Caco-2 (cell line): ENCODE data around the gene DENND4B. TPM values are rescaled to one million over a fixed set of nuclear protein-coding genes. Genes with fewer than 3 reads are reported as not detected.

Experiments
- BruUV-seq: library from RNA; stranded (reverse); fragments of 400-500 nt; replicated peaks from 2 replicates; lab custom pipeline; 2021; lab: Mats Ljungman, UMichigan
- CTCF ChIA-PET: fragments of 300-600 bp; sonication (Branson Sonifier 250); formaldehyde crosslinking; loops from one replicate; lab custom pipeline; 2022; ENCODE audit warnings: antibody characterized with exemption; lab: Charles Lee
- POLR2A ChIA-PET: fragments of 300-600 bp; sonication (Branson Sonifier 250); formaldehyde crosslinking; loops from one replicate; lab custom pipeline; 2022; ENCODE audit warnings: antibody characterized with exemption; lab: Charles Lee
- DNase-seq, 2 experiments: peaks; one replicate each; pipeline versions ENCODE4 v3.0.0 to v3.0.0-alpha.2; 2020 to 2022
- H3K27me3 ChIP-seq: replicated peaks from 2 replicates; pipeline ENCODE4 v1.6.0; 2011; ENCODE audit warnings: low read length; ENCODE audit not compliant: control insufficient read depth, insufficient read depth
- H3K36me3 ChIP-seq: 2 replicates; pipeline ENCODE4 v1.5.1; 2011; ENCODE audit warnings: low read length; ENCODE audit not compliant: control insufficient read depth, insufficient read depth
- H3K4me1 ChIP-seq: fragments of 250-450 bp; sonication (Bioruptor Pico); 2 replicates; pipeline ENCODE4 v1.5.1; 2020; ENCODE audit warnings: mild to moderate bottlenecking
- H3K4me3 ChIP-seq: 2 replicates; pipeline ENCODE4 v1.5.1; 2011; ENCODE audit warnings: low read depth, mild to moderate bottlenecking, control low read depth, low read length
- H3K9me3 ChIP-seq: fragments of 250-450 bp; sonication (Bioruptor Pico); 2 replicates; pipeline ENCODE4 v1.5.1; 2020; ENCODE audit warnings: mild to moderate bottlenecking, moderate library complexity
- H3K27ac Mint-ChIP-seq: one replicate; pipeline ENCODE4 v1.8.0; 2022; ENCODE audit warnings: mixed read lengths; ENCODE audit not compliant: unreplicated experiment
- H3K27me3 Mint-ChIP-seq: one replicate; pipeline ENCODE4 v1.8.0; 2022; ENCODE audit warnings: mixed read lengths; ENCODE audit not compliant: insufficient read depth, unreplicated experiment
- H3K36me3 Mint-ChIP-seq: one replicate; pipeline ENCODE4 v1.8.0; 2022; ENCODE audit warnings: mild to moderate bottlenecking, mixed read lengths; ENCODE audit not compliant: insufficient read depth, unreplicated experiment
- H3K4me1 Mint-ChIP-seq: one replicate; pipeline ENCODE4 v1.8.0; 2022; ENCODE audit warnings: low read depth, mixed read lengths; ENCODE audit not compliant: unreplicated experiment
- H3K4me3 Mint-ChIP-seq: one replicate; pipeline ENCODE4 v1.8.0; 2022; ENCODE audit warnings: mild to moderate bottlenecking, moderate library complexity, mixed read lengths; ENCODE audit not compliant: unreplicated experiment
- H3K9me3 Mint-ChIP-seq: one replicate; pipeline ENCODE4 v1.8.0; 2022; ENCODE audit warnings: mixed read lengths; ENCODE audit not compliant: unreplicated experiment
- intact Hi-C: fragments of 100-400 bp; cut with micrococcal nuclease; formaldehyde crosslinking; loops from one replicate; pipeline ENCODE4 v1.10.0; 2022; ENCODE audit not compliant: unreplicated experiment
- total RNA-seq: library from RNA; stranded (reverse); gene quantifications from 2 replicates; pipeline ENCODE4 v1.2.3, GENCODE V29; 2022
- TF ChIP-seq, protein P1 (sequence below), 2 experiments: fragments of 200-600 bp in 1 of 2; IDR thresholded peaks; 1 replicate in 1 of 2; 2 replicates in 1 of 2; pipeline versions ENCODE4 v1.5.1 to v1.8.0; 2011 to 2022; ENCODE audit warnings: antibody characterized with exemption in 1 of 2, control low read depth in 1 of 2, inconsistent platforms in 1 of 2, low read depth in 1 of 2, low read length in 1 of 2, mild to moderate bottlenecking in 1 of 2, moderate library complexity in 1 of 2; ENCODE audit not compliant: insufficient read depth in 1 of 2, severe bottlenecking in 1 of 2, unreplicated experiment in 1 of 2

DENND4B gene
- total RNA-seq, 1 experiment from 2014 or later = 79.0 TPM

DNA sequence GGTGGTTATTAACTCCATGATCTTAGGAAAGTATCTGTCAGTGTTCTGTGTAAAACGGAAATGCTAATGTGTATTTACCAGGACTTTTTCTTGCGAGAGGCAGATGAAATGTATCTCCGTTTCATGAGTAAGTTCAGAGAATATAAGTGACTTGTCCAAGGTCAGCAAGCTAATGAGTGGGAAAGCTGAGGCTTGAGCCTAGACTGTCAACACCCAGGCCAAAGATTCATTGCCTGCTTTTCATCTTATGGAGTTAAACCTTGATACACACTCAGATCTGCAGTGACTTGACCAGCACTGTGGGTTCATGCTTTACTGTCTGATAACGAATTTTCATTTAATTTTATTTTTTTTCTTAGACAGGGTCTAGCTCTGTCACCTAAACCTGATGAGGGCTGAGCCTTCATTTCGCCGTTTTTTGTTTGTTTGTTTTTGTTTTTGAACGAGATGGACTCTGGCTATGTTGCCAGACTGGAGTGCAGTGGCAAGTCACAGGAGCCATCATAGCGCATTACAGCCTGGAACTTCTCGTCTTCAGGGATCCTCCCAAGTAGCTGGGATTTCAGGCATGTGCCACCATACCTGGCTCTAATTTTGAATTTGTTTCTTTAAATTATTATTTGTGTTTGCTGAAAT lies 31.9 kb upstream of the DENND4B start:
- peaks cover 40% of the 10 kb centered on the region for H3K36me3 Mint-ChIP-seq
- Histone ChIP-seq H3K4me3 (peak overlapping the region; percentile 84), H3K9me3 (no peaks in the 10 kb centered on the region), H3K4me1 (peaks cover 8% of the 10 kb centered on the region), H3K36me3 (no peaks in the 10 kb centered on the region; the same call in 1 of the 2 replicates), H3K27me3 (no peaks in the 10 kb centered on the region)
- peaks cover 6% of the 10 kb centered on the region for H3K4me1 Mint-ChIP-seq
- BruUV-seq = no TSS peak
- intact Hi-C loops = no loop called here
- no peak for DNase-seq
- peak overlapping the region; percentile 92 for H3K27ac Mint-ChIP-seq
- peak overlapping the region; percentile 95 for H3K4me3 Mint-ChIP-seq
- TF ChIP-seq, protein P1, sequence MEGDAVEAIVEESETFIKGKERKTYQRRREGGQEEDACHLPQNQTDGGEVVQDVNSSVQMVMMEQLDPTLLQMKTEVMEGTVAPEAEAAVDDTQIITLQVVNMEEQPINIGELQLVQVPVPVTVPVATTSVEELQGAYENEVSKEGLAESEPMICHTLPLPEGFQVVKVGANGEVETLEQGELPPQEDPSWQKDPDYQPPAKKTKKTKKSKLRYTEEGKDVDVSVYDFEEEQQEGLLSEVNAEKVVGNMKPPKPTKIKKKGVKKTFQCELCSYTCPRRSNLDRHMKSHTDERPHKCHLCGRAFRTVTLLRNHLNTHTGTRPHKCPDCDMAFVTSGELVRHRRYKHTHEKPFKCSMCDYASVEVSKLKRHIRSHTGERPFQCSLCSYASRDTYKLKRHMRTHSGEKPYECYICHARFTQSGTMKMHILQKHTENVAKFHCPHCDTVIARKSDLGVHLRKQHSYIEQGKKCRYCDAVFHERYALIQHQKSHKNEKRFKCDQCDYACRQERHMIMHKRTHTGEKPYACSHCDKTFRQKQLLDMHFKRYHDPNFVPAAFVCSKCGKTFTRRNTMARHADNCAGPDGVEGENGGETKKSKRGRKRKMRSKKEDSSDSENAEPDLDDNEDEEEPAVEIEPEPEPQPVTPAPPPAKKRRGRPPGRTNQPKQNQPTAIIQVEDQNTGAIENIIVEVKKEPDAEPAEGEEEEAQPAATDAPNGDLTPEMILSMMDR (IDR thresholded peaks at IDR 0.05; ENCODE audit: insufficient read depth in 1 of 2, low read depth in 1 of 2, low read length in 1 of 2, severe bottlenecking in 1 of 2, unreplicated experiment in 1 of 2) = no peak
- H3K9me3 Mint-ChIP-seq = no peaks in the 10 kb centered on the region
- ChIA-PET CTCF (interaction anchor here (0.8 to 2.5 kb wide), 6 partner anchors 9 to 402 kb away, joined by 3 to 13 read pairs (median 4); partner anchors contain the start of genes CREB3L4, GATAD2B and RPS27), POLR2A (interaction anchor here (0.6 to 4.0 kb wide), 7 partner anchors 8 to 345 kb away, joined by 3 to 105 read pairs (median 7); partner anchors contain the start of genes CHTOP, CREB3L4, CRTC2 and RAB13)
- H3K27me3 Mint-ChIP-seq = no peaks in the 10 kb centered on the region

DNA sequence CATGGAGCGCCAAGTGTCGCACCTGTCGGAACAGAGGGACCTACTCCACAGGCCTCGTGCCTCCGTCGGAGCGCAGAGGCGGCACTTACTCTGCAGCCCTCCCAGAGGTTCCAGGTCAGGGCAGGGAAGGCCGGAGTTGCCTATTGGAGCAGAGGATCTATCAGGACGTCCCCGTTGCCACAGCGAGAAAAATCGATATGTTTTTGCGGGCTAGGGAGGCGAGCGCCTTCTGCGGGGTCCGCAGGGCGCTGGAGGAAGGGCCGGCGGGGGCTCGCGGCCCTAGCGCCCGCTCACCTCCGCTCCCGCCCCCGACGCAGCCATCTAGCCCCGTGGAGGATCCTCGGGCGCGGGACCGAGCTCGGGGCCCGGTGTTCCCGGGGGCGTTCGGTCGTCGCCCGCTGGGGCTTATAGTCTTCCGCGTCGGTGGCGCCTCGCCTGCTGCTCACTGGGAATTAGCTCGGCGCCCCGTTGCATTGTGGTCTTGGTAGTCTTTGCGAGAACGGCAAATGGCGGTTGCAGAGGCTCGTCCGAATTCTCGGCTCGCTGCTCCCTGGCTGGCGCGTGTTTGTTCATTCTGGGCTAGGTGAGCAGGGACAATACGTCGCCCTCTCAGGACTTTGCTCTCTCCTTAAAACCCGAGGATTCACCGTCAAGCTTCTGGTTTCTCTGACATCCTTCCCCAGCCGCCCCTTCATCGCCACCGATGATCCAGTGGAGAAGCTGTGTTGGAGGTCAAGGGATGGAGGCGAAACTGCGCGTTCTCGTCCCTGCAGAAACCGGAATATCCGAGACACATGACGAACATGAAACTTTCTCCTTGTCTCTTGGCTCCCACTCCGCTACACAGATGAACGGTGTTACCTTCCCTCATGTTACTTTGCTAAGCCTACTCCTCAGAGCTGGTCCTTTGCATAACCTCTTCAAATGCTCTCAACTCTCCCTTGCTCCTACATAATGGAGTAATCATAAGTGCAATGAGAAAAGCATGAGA lies 31.0 kb upstream of the DENND4B start, which contains the start of gene JTB:
Gene JTB, minus strand, starts transcription at position 425 of the 991 bp plus-strand sequence. Its CDS starts 422 bp downstream, at position 3.
- peak; percentile 86 for DNase-seq
- CTCF ChIA-PET = interaction anchor here (0.6 to 2.5 kb wide), 9 partner anchors 9 to 401 kb away, joined by 3 to 13 read pairs (median 5); partner anchors contain the start of genes CREB3L4, CRTC2, GATAD2B and RAB13
- no peaks in the 10 kb centered on the region for H3K9me3 Mint-ChIP-seq
- POLR2A ChIA-PET = interaction anchor here (0.6 to 4.0 kb wide), 15 partner anchors 9 to 411 kb away, joined by 3 to 105 read pairs (median 6); partner anchors contain the start of genes CHTOP, CREB3L4, CRTC2 and INTS3
- Histone ChIP-seq H3K4me1 (peaks cover 8% of the 10 kb centered on the region), H3K27me3 (no peaks in the 10 kb centered on the region), H3K4me3 (peak within 1 kb of the TSS; percentile 84), H3K9me3 (no peaks in the 10 kb centered on the region), H3K36me3 (no peaks in the 10 kb centered on the region; the same call in 1 of the 2 replicates)
- peak within 1 kb of the TSS; percentile 92 for H3K27ac Mint-ChIP-seq
- H3K4me3 Mint-ChIP-seq = peak within 1 kb of the TSS; percentile 95
- H3K36me3 Mint-ChIP-seq = peaks cover 43% of the 10 kb centered on the region
- TSS peak; percentile 85 for BruUV-seq
- H3K27me3 Mint-ChIP-seq = no peaks in the 10 kb centered on the region
- intact Hi-C loops = loop anchor here (1.0 kb wide), 2 partner anchors 9 to 10 kb away; partner anchors contain the start of genes CREB3L4 and RAB13
- peaks cover 6% of the 10 kb centered on the region for H3K4me1 Mint-ChIP-seq
- TF ChIP-seq, protein P1 (IDR thresholded peaks at IDR 0.05; ENCODE audit: insufficient read depth in 1 of 2, low read depth in 1 of 2, low read length in 1 of 2, severe bottlenecking in 1 of 2, unreplicated experiment in 1 of 2) = no peak
